AG04450 (cell line): ENCODE data around the gene PUM2. TPM values are rescaled to one million over a fixed set of nuclear protein-coding genes. Genes with fewer than 3 reads are reported as not detected.

Experiments used
- CTCF ChIA-PET: fragments of 300-600, 350-600 bp; formaldehyde crosslinking; extraction: SDS; loops from one replicate; lab custom pipeline; 2022; ENCODE audit warnings: antibody characterized with exemption, inconsistent platforms; lab: Charles Lee
- POLR2A ChIA-PET: fragments of 350-600 bp; formaldehyde crosslinking; extraction: SDS; loops from one replicate; lab custom pipeline; 2021; ENCODE audit warnings: antibody characterized with exemption, inconsistent platforms; lab: Yijun Ruan, JAX
- DNase-seq: peaks from one replicate; pipeline ENCODE4 v3.0.0-alpha.2; 2011; ENCODE audit warnings: low read depth, low spot score
- H3K27ac ChIP-seq: one replicate; pipeline ENCODE4 v1.5.1; 2012; ENCODE audit warnings: low read depth, low read length, control low read depth
- H3K27me3 ChIP-seq: one replicate; pipeline ENCODE4 v1.6.0; 2012; ENCODE audit warnings: low read length; ENCODE audit not compliant: control insufficient read depth, insufficient read depth
- H3K4me3 ChIP-seq: 2 replicates; pipeline ENCODE4 v1.5.1; 2011; ENCODE audit warnings: mild to moderate bottlenecking, low read depth, low read length, control low read depth
- H3K9me3 ChIP-seq: 2 replicates; pipeline ENCODE4 v1.5.1; 2012; ENCODE audit warnings: low read length; ENCODE audit not compliant: control insufficient read depth, insufficient read depth
- CTCF ChIP-seq: IDR thresholded peaks from 2 replicates; pipeline ENCODE4 v1.5.1; 2011; ENCODE audit warnings: low read depth, low read length, control low read depth, inconsistent platforms
- polyA plus RNA-seq: library from polyadenylated mRNA; depleted of rRNA; stranded (reverse); fragments of >200 nt; gene quantifications from 2 replicates; pipeline ENCODE4 v1.2.3, GENCODE V29; 2011

PUM2 gene
- polyA plus RNA-seq, 1 experiment, result 53.7 TPM

GRCh38 chr2:20203072-20203471 lies 147.6 kb downstream of the PUM2 start:
- POLR2A ChIA-PET, result no interaction called here
- H3K27me3 ChIP-seq, result peaks cover 2% of the 10 kb centered on the region
- DNase-seq, result no peak
- no peak overlapping the region for H3K27ac ChIP-seq
- TF ChIP-seq CTCF, result no peak
- no peaks in the 10 kb centered on the region; the same call in 1 of the 2 replicates for H3K9me3 ChIP-seq
- CTCF ChIA-PET, result interaction anchor here (1.1 kb wide), 1 partner anchor 12 kb away, joined by 3 read pairs; no protein-coding TSS in a partner anchor
- H3K4me3 ChIP-seq, result no peak overlapping the region

GRCh38 chr2:20201671-20202070 lies 149.0 kb downstream of the PUM2 start:
- Histone ChIP-seq H3K4me3 (no peak overlapping the region), H3K27ac (no peak overlapping the region), H3K9me3 (no peaks in the 10 kb centered on the region; the same call in 1 of the 2 replicates), H3K27me3 (peaks cover 2% of the 10 kb centered on the region)
- CTCF ChIA-PET, result no interaction called here
- no peak for TF ChIP-seq CTCF
- POLR2A ChIA-PET, result no interaction called here
- DNase-seq, result no peak

- no peak for TF ChIP-seq CTCF
- CTCF ChIA-PET, result no interaction called here
- Histone ChIP-seq H3K4me3 (no peak overlapping the region), H3K27me3 (peaks cover 2% of the 10 kb centered on the region), H3K9me3 (no peaks in the 10 kb centered on the region; the same call in 1 of the 2 replicates), H3K27ac (no peak overlapping the region)
- no peak for DNase-seq
- POLR2A ChIA-PET, result no interaction called here
Observed at GRCh38 chr2:20200697-20201555, 149.7 kb downstream of the PUM2 start.

GRCh38 chr2:20199633-20200270 lies 150.9 kb downstream of the PUM2 start:
- Histone ChIP-seq H3K4me3 (no peak overlapping the region), H3K9me3 (no peaks in the 10 kb centered on the region; the same call in 1 of the 2 replicates), H3K27me3 (peaks cover 2% of the 10 kb centered on the region), H3K27ac (no peak overlapping the region)
- ChIA-PET CTCF (no interaction called here), POLR2A (no interaction called here)
- no peak for TF ChIP-seq CTCF
- no peak for DNase-seq
